Hematopoietic multipotent progenitor cell treated with erythropoietin and hydrocortisone succinate and interleukin-3 and kit ligand, for 4 days (in vitro differentiated cells): ENCODE data around the gene RPGR.

Experiments
- DNase-seq: peaks from one replicate; pipeline ENCODE4 v3.0.0-alpha.2; 2015

The RPGR gene

GRCh38 chrX:38327007-38327774 is at the start of gene RPGR:
Gene RPGR (minus strand): TSS chrX:38327509. CDS start chrX:38327367, 142 bp downstream.
- DNase-seq, result peak; percentile 96

- DNase-seq, result no peak
Observed at GRCh38 chrX:38376747-38377146, 49.4 kb upstream of the RPGR start.

- DNase-seq, result peak; percentile 54
Observed at GRCh38 chrX:38375891-38376290, 48.6 kb upstream of the RPGR start.

GRCh38 chrX:38374431-38374830 is 47.1 kb upstream of the RPGR start:
- no peak for DNase-seq

- DNase-seq, result no peak
Observed at GRCh38 chrX:38371641-38372040, 44.3 kb upstream of the RPGR start.

GRCh38 chrX:38368774-38369173 is 41.5 kb upstream of the RPGR start:
- DNase-seq, result no peak

- DNase-seq, result no peak
Observed at GRCh38 chrX:38365954-38366353, 38.6 kb upstream of the RPGR start.

- no peak for DNase-seq
Observed at GRCh38 chrX:38363046-38363445, 35.7 kb upstream of the RPGR start.

GRCh38 chrX:38357747-38358673 is 30.7 kb upstream of the RPGR start:
- DNase-seq, result no peak

- no peak for DNase-seq
Observed at GRCh38 chrX:38356401-38356800, 29.1 kb upstream of the RPGR start.

GRCh38 chrX:38352362-38352761 is 25.1 kb upstream of the RPGR start, which contains the start of gene OTC:
Gene OTC (plus strand): TSS chrX:38352604. CDS start chrX:38352697, 93 bp downstream.
- DNase-seq, result no peak

GRCh38 chrX:38351346-38351745 is 24.0 kb upstream of the RPGR start:
- DNase-seq, result no peak

- peak; percentile 67 for DNase-seq
Observed at GRCh38 chrX:38347136-38347535, 19.8 kb upstream of the RPGR start.

- DNase-seq, result no peak
Observed at GRCh38 chrX:38346150-38346549, 18.8 kb upstream of the RPGR start.

- DNase-seq, result no peak
Observed at GRCh38 chrX:38342853-38343778, 15.8 kb upstream of the RPGR start.

- DNase-seq, result no peak
Observed at GRCh38 chrX:38341442-38341841, 14.1 kb upstream of the RPGR start.

GRCh38 chrX:38336538-38337240 is 9.4 kb upstream of the RPGR start:
- peak; percentile 15 for DNase-seq

GRCh38 chrX:38335382-38335781 is 8.1 kb upstream of the RPGR start:
- no peak for DNase-seq

- no peak for DNase-seq
Observed at GRCh38 chrX:38332505-38332904, 5.2 kb upstream of the RPGR start.

GRCh38 chrX:38327775-38328081 is 419 bp upstream of the RPGR start:
- DNase-seq, result no peak

GRCh38 chrX:38326086-38326485 is 1.2 kb downstream of the RPGR start:
- DNase-seq, result no peak

- no peak for DNase-seq
Observed at GRCh38 chrX:38320819-38321218, 6.5 kb downstream of the RPGR start.
